OCI-LY1 (cell line): ENCODE results near the gene FRMD5.

Experiments used
- CTCF ChIP-seq: fragments of 200-600 bp; sonication (generic), shearing (Covaris generic); IDR thresholded peaks from 2 replicates; pipeline ENCODE4 v1.5.1; 2017; ENCODE audit warnings: mild to moderate bottlenecking, antibody characterized with exemption, low read length, moderate library complexity, mixed read lengths
- EZH2 ChIP-seq: fragments of 200-600 bp; sonication (generic), shearing (Covaris generic); IDR thresholded peaks from 2 replicates; pipeline ENCODE4 v1.8.0; 2017; ENCODE audit warnings: borderline replicate concordance, mixed run types, mild to moderate bottlenecking, antibody characterized with exemption, low read length, moderate library complexity, mixed read lengths

DNA sequence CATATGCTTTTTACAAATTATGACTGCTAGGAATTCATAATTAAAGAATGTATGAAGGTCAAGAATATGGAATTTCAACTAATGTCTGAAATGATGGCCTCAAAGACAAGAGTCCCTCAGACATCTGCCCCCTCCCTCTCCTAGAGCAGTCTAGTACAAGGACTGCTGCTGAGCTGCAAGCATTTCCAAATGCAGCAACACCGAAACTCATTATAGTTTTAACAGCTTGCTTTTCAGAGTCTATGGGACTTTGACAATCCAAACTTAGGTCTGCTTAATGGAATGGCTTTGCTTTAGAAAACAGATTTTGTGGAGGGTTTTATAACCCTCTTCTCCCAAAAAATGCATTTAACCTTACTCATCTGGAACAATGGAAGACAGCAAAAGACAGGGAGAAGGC, 252.9 kb downstream of the FRMD5 start:
- no peak for TF ChIP-seq CTCF
- TF ChIP-seq EZH2: no peak
